Adrenal gland (tissue), 12 donors: ENCODE results near the gene ATP6V1D. TPM values are rescaled to one million over a fixed set of nuclear protein-coding genes. Genes with fewer than 3 reads are reported as not detected.

ENCODE experiments used
- DNase-seq, 7 donors: peaks; one replicate each; pipeline ENCODE4 v3.0.0-alpha.2; 2019 to 2020
- H3K27ac ChIP-seq, 5 donors: fragments of 200-600 bp; sonication (generic) in 4 of 5; 1 replicate in 3 of 5; 2 replicates in 2 of 5; pipeline versions ENCODE4 v1.5.1 to v1.8.0; 2016 to 2020; ENCODE audit warnings: mild to moderate bottlenecking in 1 of 5
- H3K27me3 ChIP-seq: fragments of 200-600 bp; 2 replicates; pipeline ENCODE4 v1.8.0; 2021
- H3K36me3 ChIP-seq, 2 donors: fragments of 200-600 bp; replicated peaks in 1 of 2; 1 replicate in 1 of 2; 2 replicates in 1 of 2; pipeline versions ENCODE4 v1.5.1 to v1.8.0; 2018 to 2022
- H3K4me1 ChIP-seq, 2 donors: fragments of 200-600 bp; replicated peaks in 1 of 2; 1 replicate in 1 of 2; 2 replicates in 1 of 2; pipeline versions ENCODE4 v1.5.1 to v1.8.0; 2018 to 2021
- H3K4me3 ChIP-seq, 4 donors: fragments of 200-600 bp; sonication (generic) in 3 of 4; one replicate each; pipeline ENCODE4 v1.5.1; 2016 to 2018
- H3K9me3 ChIP-seq, 3 donors: fragments of 200-600 bp; sonication (generic) in 1 of 3; replicated peaks in 1 of 3; 1 replicate in 2 of 3; 2 replicates in 1 of 3; pipeline versions ENCODE4 v1.5.1 to v1.8.0; 2016 to 2021
- CTCF ChIP-seq, 6 experiments: fragments of 450-650 bp in 4 of 6; fragments of 200-600 bp in 2 of 6; sonication (generic) in 1 of 6; IDR thresholded peaks; 1 replicate in 5 of 6; 2 replicates in 1 of 6; pipeline versions ENCODE4 v1.5.1 to v1.8.0; 2016 to 2021; ENCODE audit warnings: antibody characterized with exemption in 6 of 6, mild to moderate bottlenecking in 2 of 6, moderate library complexity in 1 of 6
- POLR2A ChIP-seq, 2 donors: fragments of 450-650 bp; IDR thresholded peaks; one replicate each; pipeline ENCODE4 v1.6.1; 2017; ENCODE audit warnings: antibody characterized with exemption in 2 of 2, mild to moderate bottlenecking in 2 of 2, moderate library complexity in 1 of 2
- WGBS, 4 donors: extraction: QIAGEN DNeasy Blood & Tissue Kit in 2 of 4; methylation state at CpG; one replicate each; pipeline versions ENCODE4 v1.1.5 to v1.1.7; 2013 to 2017; 5-methylcytosine and 5-hydroxymethylcytosine counted together
- intact Hi-C, 2 donors: fragments of 100-400 bp; cut with DNase I; formaldehyde crosslinking; loops; one replicate each; pipeline versions ENCODE4 v1.14.1 to v1.15.0; 2022 to 2023
- polyA plus RNA-seq, 3 donors: library from polyadenylated mRNA; stranded (reverse); fragments of 200-250 nt in 2 of 3; fragments of 350-450 nt in 1 of 3; fragmentation: Illumina TruSeq in 1 of 3; extraction: RNeasy Lipid Tissue Mini Kit (QIAGEN cat#74804) in 1 of 3; gene quantifications; one replicate each; pipeline ENCODE4 v1.2.3, GENCODE V29; 2013 to 2014
- total RNA-seq, 9 donors: library from RNA; depleted of rRNA in 4 of 9; stranded (reverse); fragments of >200 nt in 4 of 9; fragments of 120-200 nt in 1 of 9; fragmentation: NEBNext Ultra II Directional in 1 of 9; extraction: Animal tissue kit (Norgen Biotek cat#: 25700) in 1 of 9; gene quantifications; one replicate each; pipeline versions ENCODE4 v1.1.0 to v1.2.4, GENCODE V29; 2013 to 2023
- donor health status: healthy with polysubstance abuse.
- donor health status: Bipolar disorder and iron deficiency.
- donor health status: DM: yes; HTN: yes; CAD: no.
- donor health status: DM: no; HTN: no; CAD: no.
- donor health status: DM: no; HTN: no; CAD: no.
- donor health status: DM: yes; HTN: yes; CAD: no.

Gene ATP6V1D
- total and polyA plus RNA-seq, 12 donors, result 55.3 to 388 (median 160) TPM

GRCh38 chr14:67372833-67373232 is 13.2 kb upstream of the ATP6V1D start:
- no peak for TF ChIP-seq POLR2A (IDR thresholded peaks at IDR 0.05)
- TF ChIP-seq CTCF (IDR thresholded peaks at IDR 0.05), result no peak
- H3K4me1 ChIP-seq, result peaks cover 10 to 18% of the 10 kb centered on the region in 2 donors
- no peaks in the 10 kb centered on the region for H3K27me3 ChIP-seq
- no peak for DNase-seq
- peaks cover 0 to 50% of the 10 kb centered on the region in 2 donors for H3K36me3 ChIP-seq
- no peaks in the 10 kb centered on the region for H3K9me3 ChIP-seq
- intact Hi-C loops, result no loop called here
- H3K4me3 ChIP-seq, result no peak overlapping the region
- H3K27ac ChIP-seq, result no peak overlapping the region
- WGBS, 4 donors, result 93 to 97% (median 95%) methylated on average over 1 of the region's 1 CpG

GRCh38 chr14:67371247-67372148 is 11.9 kb upstream of the ATP6V1D start:
- peak overlapping the region in 2 of 5 donors; percentile 9 to 46 for H3K27ac ChIP-seq
- intact Hi-C loops, result no loop called here
- H3K4me3 ChIP-seq, result no peak overlapping the region
- H3K27me3 ChIP-seq, result no peaks in the 10 kb centered on the region
- no peak for DNase-seq
- H3K9me3 ChIP-seq, result no peaks in the 10 kb centered on the region
- peaks cover 0 to 50% of the 10 kb centered on the region in 2 donors for H3K36me3 ChIP-seq
- peaks cover 10 to 18% of the 10 kb centered on the region in 2 donors for H3K4me1 ChIP-seq
- 82 to 94% (median 90%) methylated on average over 4 of the region's 4 CpGs for WGBS, 4 donors
- TF ChIP-seq CTCF (IDR thresholded peaks at IDR 0.05) (no peak), POLR2A (IDR thresholded peaks at IDR 0.05) (no peak)

GRCh38 chr14:67370830-67371229 is 11.2 kb upstream of the ATP6V1D start:
- Histone ChIP-seq H3K4me1 (peaks cover 10 to 18% of the 10 kb centered on the region in 2 donors), H3K9me3 (no peaks in the 10 kb centered on the region), H3K27me3 (no peaks in the 10 kb centered on the region), H3K27ac (peak overlapping the region in 2 of 5 donors; percentile 35 to 46), H3K4me3 (no peak overlapping the region), H3K36me3 (peaks cover 0 to 50% of the 10 kb centered on the region in 2 donors)
- TF ChIP-seq POLR2A (IDR thresholded peaks at IDR 0.05) (no peak), CTCF (IDR thresholded peaks at IDR 0.05) (no peak)
- WGBS, 4 donors, result 70 to 80% (median 75%) methylated on average over 5 of the region's 5 CpGs
- intact Hi-C loops, result no loop called here
- DNase-seq, result peak in 2 of 7 donors; percentile 35 to 41

- H3K27ac ChIP-seq, result no peak overlapping the region
- H3K36me3 ChIP-seq, result peaks cover 0 to 53% of the 10 kb centered on the region in 2 donors
- TF ChIP-seq POLR2A (IDR thresholded peaks at IDR 0.05) (no peak), CTCF (IDR thresholded peaks at IDR 0.05) (no peak)
- intact Hi-C loops, result no loop called here
- H3K9me3 ChIP-seq, result no peaks in the 10 kb centered on the region
- no peaks in the 10 kb centered on the region for H3K27me3 ChIP-seq
- H3K4me1 ChIP-seq, result peaks cover 8 to 36% of the 10 kb centered on the region in 2 donors
- DNase-seq, result no peak
- WGBS, 4 donors, result 91 to 92% (median 92%) methylated on average over 4 of the region's 4 CpGs
- H3K4me3 ChIP-seq, result no peak overlapping the region
Observed at GRCh38 chr14:67365476-67365875, 5.9 kb upstream of the ATP6V1D start.
